Neural cell (in vitro differentiated cells): ENCODE data around the gene SPRING1.
"Not testable (repeated sequence)": the region's sequence is repeated elsewhere in the genome, so short reads cannot be mapped to it uniquely, and the experiment has no call there.

ENCODE experiments used
- CTCF ChIP-seq: fragments of 450-650 bp; IDR thresholded peaks from 2 replicates; pipeline ENCODE4 v1.5.1; 2014; ENCODE audit warnings: antibody characterized with exemption, mild to moderate bottlenecking, moderate library complexity; ENCODE audit not compliant: poor library complexity, severe bottlenecking
- MXI1 ChIP-seq: fragments of 450-650 bp; conservative IDR thresholded peaks from 2 replicates; pipeline ENCODE4 v1.6.1; 2014; ENCODE audit warnings: antibody characterized with exemption, mild to moderate bottlenecking; ENCODE audit not compliant: poor library complexity, severe bottlenecking
- RAD21 ChIP-seq: fragments of 450-650 bp; conservative IDR thresholded peaks from 2 replicates; pipeline ENCODE4 v1.6.1; 2014; ENCODE audit warnings: antibody characterized with exemption, mild to moderate bottlenecking, moderate library complexity
- REST ChIP-seq: IDR thresholded peaks from 2 replicates; pipeline ENCODE4 v1.6.1; 2012; ENCODE audit warnings: borderline replicate concordance
- SMC3 ChIP-seq: fragments of 450-650 bp; conservative IDR thresholded peaks from 2 replicates; pipeline ENCODE4 v1.6.1; 2014; ENCODE audit warnings: antibody characterized with exemption, mild to moderate bottlenecking, moderate library complexity; ENCODE audit not compliant: poor library complexity

- not testable (repeated sequence) for TF ChIP-seq CTCF, SMC3, RAD21, REST, MXI1
These were observed 4.9 kb upstream of the SPRING1 start for GRCh38 chr12:116742787-116743186.
